ENCODE measurements around the gene ITGB6. TPM values are rescaled to one million over a fixed set of nuclear protein-coding genes. Genes with fewer than 3 reads are reported as not detected.

ITGB6 gene
- total and polyA plus RNA-seq, 2 donors (not counting 3 experiments of a cell fraction or from before 2014, with no cell fraction given), result 0.03 TPM; not detected in 1

DNA sequence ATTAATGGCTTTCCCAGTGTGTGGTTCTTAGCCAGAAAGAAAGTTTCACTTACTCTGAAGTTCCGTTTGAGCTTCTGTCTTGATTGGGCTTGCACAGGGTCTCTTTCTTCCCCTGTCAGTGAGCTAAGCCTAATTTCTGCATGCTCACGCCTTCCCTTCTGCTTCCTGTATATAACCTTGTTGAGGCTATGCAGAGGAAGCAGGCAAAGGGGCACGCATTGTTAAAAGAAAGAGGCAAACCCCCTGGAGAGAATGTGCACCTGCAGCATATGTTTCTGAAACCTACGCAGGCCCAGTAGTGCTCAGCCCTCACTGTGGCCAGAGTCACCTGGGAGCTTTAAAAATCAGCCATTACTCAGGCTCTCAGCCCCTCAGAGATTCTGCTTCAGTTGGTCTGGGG, 123.2 kb downstream of the ITGB6 start:
- no peaks in the 10 kb centered on the region for H4K20me1 ChIP-seq (replicated peaks; ENCODE audit: control insufficient read depth, extremely low read depth, insufficient read depth, low read length)
- TF ChIP-seq, protein P1, sequence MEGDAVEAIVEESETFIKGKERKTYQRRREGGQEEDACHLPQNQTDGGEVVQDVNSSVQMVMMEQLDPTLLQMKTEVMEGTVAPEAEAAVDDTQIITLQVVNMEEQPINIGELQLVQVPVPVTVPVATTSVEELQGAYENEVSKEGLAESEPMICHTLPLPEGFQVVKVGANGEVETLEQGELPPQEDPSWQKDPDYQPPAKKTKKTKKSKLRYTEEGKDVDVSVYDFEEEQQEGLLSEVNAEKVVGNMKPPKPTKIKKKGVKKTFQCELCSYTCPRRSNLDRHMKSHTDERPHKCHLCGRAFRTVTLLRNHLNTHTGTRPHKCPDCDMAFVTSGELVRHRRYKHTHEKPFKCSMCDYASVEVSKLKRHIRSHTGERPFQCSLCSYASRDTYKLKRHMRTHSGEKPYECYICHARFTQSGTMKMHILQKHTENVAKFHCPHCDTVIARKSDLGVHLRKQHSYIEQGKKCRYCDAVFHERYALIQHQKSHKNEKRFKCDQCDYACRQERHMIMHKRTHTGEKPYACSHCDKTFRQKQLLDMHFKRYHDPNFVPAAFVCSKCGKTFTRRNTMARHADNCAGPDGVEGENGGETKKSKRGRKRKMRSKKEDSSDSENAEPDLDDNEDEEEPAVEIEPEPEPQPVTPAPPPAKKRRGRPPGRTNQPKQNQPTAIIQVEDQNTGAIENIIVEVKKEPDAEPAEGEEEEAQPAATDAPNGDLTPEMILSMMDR (IDR thresholded peaks at IDR 0.05; ENCODE audit: extremely low read depth in 1 of 2, insufficient read depth in 1 of 2, low read depth in 1 of 2, low read length in 2 of 2), result no peak
- dilution Hi-C loops (cut with MboI; ENCODE audit: extremely low pct_ligation_motif_present, low sequenced_read_pairs) (no loop called here), intact Hi-C loops (cut with micrococcal nuclease) (no loop called here)
- CTCF ChIA-PET, result interaction anchor here (0.7 to 2.0 kb wide), 9 partner anchors 8 to 987 kb away, joined by 3 to 7 read pairs (median 3); no protein-coding TSS in a partner anchor
- DNase-seq (ENCODE audit: low read depth, low spot score) (no peak), FAIRE-seq (no peak)
- no peaks in the 10 kb centered on the region for H3K79me2 ChIP-seq (ENCODE audit: control insufficient read depth, insufficient read depth, low read length)
- peaks cover 26% of the 10 kb centered on the region for H3K4me1 ChIP-seq (ENCODE audit: control insufficient read depth, extremely low read depth, insufficient read depth, low read length)
- H3K4me2 ChIP-seq (ENCODE audit: insufficient read depth, low read length), result no peak overlapping the region
- no peaks in the 10 kb centered on the region for H3K27me3 ChIP-seq (ENCODE audit: control insufficient read depth in 2 of 2, insufficient read depth in 2 of 2, low read length in 2 of 2)
- no peaks in the 10 kb centered on the region for H3K9me1 ChIP-seq (replicated peaks; ENCODE audit: control insufficient read depth, extremely low read depth, insufficient read depth, low read length)
- no peak overlapping the region for H2AFZ ChIP-seq (ENCODE audit: low read depth, low read length)
- H3K36me3 ChIP-seq (ENCODE audit: control insufficient read depth in 2 of 2, extremely low read depth in 1 of 2, insufficient read depth in 2 of 2, low read length in 2 of 2), result no peaks in the 10 kb centered on the region
- H3K27ac ChIP-seq (ENCODE audit: insufficient read depth, low read depth, low read length), result no peak overlapping the region
- no peak overlapping the region for H3K9ac ChIP-seq (replicated peaks; ENCODE audit: extremely low read depth, insufficient read depth, low read length)
- no TSS peak for BruUV-seq (replicated peaks)
- POLR2A ChIA-PET, result interaction anchor here (0.6 kb wide), 1 partner anchor 851 kb away, joined by 3 read pairs; no protein-coding TSS in a partner anchor
- H3K4me3 ChIP-seq (replicated peaks in 1 of 3; ENCODE audit: insufficient read depth in 1 of 3, low read depth in 1 of 3, low read length in 3 of 3), result no peak overlapping the region
- no peaks in the 10 kb centered on the region for H3K9me3 ChIP-seq (replicated peaks; ENCODE audit: control insufficient read depth, insufficient read depth, low read length)

DNA sequence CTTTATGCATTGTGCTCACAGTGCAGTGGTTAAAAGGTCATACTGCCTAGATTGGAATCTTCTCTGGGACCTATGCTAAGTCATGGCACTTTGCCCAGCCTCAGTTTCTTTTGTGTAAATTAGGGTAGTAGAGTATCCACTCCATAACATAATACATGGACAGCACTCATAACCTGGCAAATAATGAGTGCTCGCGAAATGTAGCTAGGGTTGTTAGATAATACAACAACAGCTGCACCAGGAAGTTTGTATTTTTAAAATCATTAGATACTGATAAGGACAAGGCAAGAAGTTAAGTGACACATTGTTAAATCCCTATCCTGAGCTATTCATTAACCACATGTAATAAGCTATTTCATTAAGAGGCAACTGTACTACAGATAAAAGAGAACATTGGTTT, 123.8 kb downstream of the ITGB6 start:
- CTCF ChIA-PET, result interaction anchor here (0.7 to 2.0 kb wide), 8 partner anchors 9 to 988 kb away, joined by 3 to 7 read pairs (median 3); no protein-coding TSS in a partner anchor

More for the DNA sequence above, 123.8 kb downstream of the ITGB6 start:
- TF ChIP-seq POLR2A (IDR thresholded peaks at IDR 0.05; ENCODE audit: low read depth, low read length) (no peak), JUN (IDR thresholded peaks at IDR 0.05; ENCODE audit: borderline replicate concordance, insufficient read depth, insufficient read length, low read depth) (no peak), FOS (IDR thresholded peaks at IDR 0.05; ENCODE audit: borderline replicate concordance, insufficient read depth, low read length) (no peak), MYC (IDR thresholded peaks at IDR 0.05; ENCODE audit: low read depth, low read length) (no peak), GATA2 (IDR thresholded peaks at IDR 0.05; ENCODE audit: insufficient read depth, insufficient read length, low read depth, low read length) (no peak), EZH2 (IDR thresholded peaks at IDR 0.05; ENCODE audit: borderline replicate concordance, low read depth, low read length, severe bottlenecking) (no peak), POLR2AphosphoS5 (IDR thresholded peaks at IDR 0.05; ENCODE audit: insufficient read depth, low read depth, low read length) (no peak)
- TF ChIP-seq, protein P2, sequence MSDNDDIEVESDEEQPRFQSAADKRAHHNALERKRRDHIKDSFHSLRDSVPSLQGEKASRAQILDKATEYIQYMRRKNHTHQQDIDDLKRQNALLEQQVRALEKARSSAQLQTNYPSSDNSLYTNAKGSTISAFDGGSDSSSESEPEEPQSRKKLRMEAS (IDR thresholded peaks at IDR 0.05; ENCODE audit: insufficient read depth, insufficient read length), result no peak
- TF ChIP-seq, protein P1 (IDR thresholded peaks at IDR 0.05; ENCODE audit: extremely low read depth in 1 of 2, insufficient read depth in 1 of 2, low read depth in 1 of 2, low read length in 2 of 2), result no peak
- FAIRE-seq (no peak), DNase-seq (ENCODE audit: low read depth, low spot score) (no peak)
- Histone ChIP-seq H3K4me3 (replicated peaks in 1 of 3; ENCODE audit: insufficient read depth in 1 of 3, low read depth in 1 of 3, low read length in 3 of 3) (no peak overlapping the region), H3K9me3 (replicated peaks; ENCODE audit: control insufficient read depth, insufficient read depth, low read length) (no peaks in the 10 kb centered on the region), H2AFZ (ENCODE audit: low read depth, low read length) (no peak overlapping the region), H3K4me2 (ENCODE audit: insufficient read depth, low read length) (no peak overlapping the region), H3K79me2 (ENCODE audit: control insufficient read depth, insufficient read depth, low read length) (no peaks in the 10 kb centered on the region), H3K9ac (replicated peaks; ENCODE audit: extremely low read depth, insufficient read depth, low read length) (no peak overlapping the region), H4K20me1 (replicated peaks; ENCODE audit: control insufficient read depth, extremely low read depth, insufficient read depth, low read length) (no peaks in the 10 kb centered on the region), H3K9me1 (replicated peaks; ENCODE audit: control insufficient read depth, extremely low read depth, insufficient read depth, low read length) (no peaks in the 10 kb centered on the region), H3K27ac (ENCODE audit: insufficient read depth, low read depth, low read length) (no peak overlapping the region), H3K36me3 (ENCODE audit: control insufficient read depth in 2 of 2, extremely low read depth in 1 of 2, insufficient read depth in 2 of 2, low read length in 2 of 2) (no peaks in the 10 kb centered on the region), H3K27me3 (ENCODE audit: control insufficient read depth in 2 of 2, insufficient read depth in 2 of 2, low read length in 2 of 2) (no peaks in the 10 kb centered on the region), H3K4me1 (ENCODE audit: control insufficient read depth, extremely low read depth, insufficient read depth, low read length) (peaks cover 26% of the 10 kb centered on the region)
- POLR2A ChIA-PET, result interaction anchor here (0.6 kb wide), 1 partner anchor 850 kb away, joined by 3 read pairs; no protein-coding TSS in a partner anchor
- intact Hi-C loops (cut with micrococcal nuclease), result no loop called here
- BruUV-seq (replicated peaks), result no TSS peak
- dilution Hi-C loops (cut with MboI; ENCODE audit: extremely low pct_ligation_motif_present, low sequenced_read_pairs), result no loop called here
